BLaER1 (cell line): Measurements from ENCODE around the gene PTTG1.
A peak's percentile ranks its signal among the peaks of the same experiment; 100 is the strongest.

Source experiments
- H3K27ac ChIP-seq: shearing (Covaris generic); formaldehyde crosslinking; 2 replicates; pipeline ENCODE4 v1.8.1; 2022
- H3K27me3 ChIP-seq: shearing (Covaris generic); formaldehyde crosslinking; 2 replicates; pipeline ENCODE4 v1.8.1; 2022
- H3K36me3 ChIP-seq: shearing (Covaris generic); formaldehyde crosslinking; 2 replicates; pipeline ENCODE4 v1.8.1; 2022
- H3K4me1 ChIP-seq: shearing (Covaris generic); formaldehyde crosslinking; 2 replicates; pipeline ENCODE4 v1.8.1; 2022
- H3K4me2 ChIP-seq: shearing (Covaris generic); formaldehyde crosslinking; 2 replicates; pipeline ENCODE4 v1.8.1; 2022
- H3K4me3 ChIP-seq: shearing (Covaris generic); formaldehyde crosslinking; 2 replicates; pipeline ENCODE4 v1.8.1; 2022
- H3K9ac ChIP-seq: shearing (Covaris generic); formaldehyde crosslinking; 2 replicates; pipeline ENCODE4 v1.8.1; 2022
- H3K9me3 ChIP-seq: shearing (Covaris generic); formaldehyde crosslinking; 2 replicates; pipeline ENCODE4 v1.8.1; 2022
- H4K20me1 ChIP-seq: shearing (Covaris generic); formaldehyde crosslinking; 2 replicates; pipeline ENCODE4 v1.8.1; 2022
- Cebpa-rat ChIP-seq: shearing (Covaris generic); IDR thresholded peaks from 2 replicates; pipeline ENCODE4 v1.8.1; 2022

PTTG1 gene

DNA sequence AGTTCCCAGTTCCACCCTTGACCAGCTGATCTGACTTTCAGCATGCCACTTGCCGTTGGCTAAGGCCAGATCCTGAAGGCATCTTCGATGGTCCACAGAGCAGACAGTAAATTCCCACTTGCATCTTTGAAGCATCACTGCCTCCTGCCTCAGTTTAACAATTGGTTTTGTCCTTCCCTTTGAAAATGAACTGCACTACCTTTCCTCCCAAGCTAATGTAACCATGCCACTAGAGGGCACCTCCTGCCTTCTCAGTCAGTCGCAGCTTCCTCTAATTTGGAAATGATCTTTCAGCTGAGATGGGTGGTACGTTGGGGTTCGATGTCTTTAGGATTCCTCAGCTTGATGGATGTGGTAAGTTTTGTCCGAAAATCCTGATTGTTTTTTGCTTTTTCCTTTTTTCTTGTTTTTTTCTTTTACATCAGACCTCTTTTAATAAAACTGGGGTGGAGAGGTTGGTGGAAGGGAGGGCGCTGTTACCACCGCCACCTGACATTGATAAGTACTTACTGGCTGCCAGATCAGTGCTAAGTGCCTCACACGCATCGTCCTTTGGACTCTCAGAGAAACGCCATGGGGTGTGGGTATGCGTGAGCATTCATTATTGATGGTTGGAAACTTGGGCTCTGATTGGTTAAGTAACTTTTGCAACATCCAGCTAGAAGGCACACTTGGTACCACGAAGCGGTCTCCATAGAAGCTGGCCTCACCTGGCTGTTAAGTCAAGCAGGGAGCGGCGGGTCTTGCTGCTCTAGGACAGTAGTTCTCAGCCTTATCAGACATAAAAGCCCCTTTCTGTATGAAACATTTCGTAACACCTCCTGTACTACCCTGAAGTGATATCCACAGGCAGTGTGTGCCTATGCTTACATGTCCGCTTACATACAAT is 16.9 kb downstream of the PTTG1 start:
- H3K9ac ChIP-seq = peak overlapping the region; percentile 45; the same call in 1 of the 2 replicates
- peaks cover 76% of the 10 kb centered on the region for H3K4me1 ChIP-seq
- no peaks in the 10 kb centered on the region for H4K20me1 ChIP-seq
- no peaks in the 10 kb centered on the region for H3K9me3 ChIP-seq
- no peak for TF ChIP-seq Cebpa-rat
- H3K4me2 ChIP-seq = peak overlapping the region; percentile 83
- H3K27ac ChIP-seq = peak overlapping the region; percentile 28; the same call in 1 of the 2 replicates
- H3K27me3 ChIP-seq = no peaks in the 10 kb centered on the region
- no peaks in the 10 kb centered on the region for H3K36me3 ChIP-seq
- H3K4me3 ChIP-seq = peak overlapping the region; percentile 54

DNA sequence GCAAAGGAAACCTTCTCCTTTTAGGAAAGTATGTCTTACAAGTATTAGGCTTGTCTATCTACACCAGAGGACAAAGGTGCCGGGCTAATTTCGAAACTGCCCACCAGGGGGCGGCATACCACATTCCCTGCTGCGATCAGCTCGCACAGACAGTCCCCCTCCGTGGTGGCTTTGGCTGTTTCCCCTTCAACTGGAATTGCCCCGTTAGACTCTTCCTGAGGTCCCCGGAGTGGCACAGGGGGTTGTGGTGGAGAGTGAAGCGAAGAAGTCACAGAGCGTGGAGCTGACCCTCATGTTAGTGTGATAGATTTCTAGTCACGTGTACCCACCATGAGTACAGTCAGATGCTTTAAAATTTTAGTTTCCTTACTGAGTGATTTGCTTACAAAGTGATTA is 17.5 kb downstream of the PTTG1 start:
- Histone ChIP-seq H3K4me3 (peak overlapping the region; percentile 54), H3K9me3 (no peaks in the 10 kb centered on the region), H3K27me3 (no peaks in the 10 kb centered on the region), H3K27ac (peak overlapping the region; percentile 28; the same call in 1 of the 2 replicates), H3K4me1 (peaks cover 69% of the 10 kb centered on the region), H3K9ac (peak overlapping the region; percentile 59; the same call in 1 of the 2 replicates), H3K36me3 (no peaks in the 10 kb centered on the region), H4K20me1 (no peaks in the 10 kb centered on the region), H3K4me2 (peak overlapping the region; percentile 83)
- no peak for TF ChIP-seq Cebpa-rat

DNA sequence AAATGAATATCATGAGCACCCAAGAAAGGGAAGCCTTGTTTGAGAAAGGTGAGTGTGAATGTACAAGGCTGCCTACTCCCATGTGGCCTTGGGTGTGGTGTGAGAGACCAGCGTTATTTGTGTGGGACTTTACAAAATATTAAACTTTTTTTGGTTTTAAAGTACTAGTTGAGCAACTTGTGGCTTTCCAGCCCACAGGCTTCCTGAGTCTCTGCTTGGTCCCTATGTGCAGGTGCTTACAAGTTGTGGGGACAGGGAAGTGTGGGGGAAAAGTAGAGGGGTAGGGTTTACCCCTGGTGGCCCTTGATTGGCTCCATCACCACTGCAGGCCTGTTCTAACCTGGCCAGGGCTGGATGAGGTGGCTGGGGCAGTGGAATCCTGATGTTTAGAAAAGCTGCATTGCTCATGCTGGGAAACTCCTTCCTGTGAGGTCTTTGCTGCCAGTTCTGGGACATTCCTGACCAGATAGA is 19.7 kb downstream of the PTTG1 start:
- no peak overlapping the region for H3K27ac ChIP-seq
- no peaks in the 10 kb centered on the region for H4K20me1 ChIP-seq
- H3K9me3 ChIP-seq = no peaks in the 10 kb centered on the region
- H3K27me3 ChIP-seq = no peaks in the 10 kb centered on the region
- peak overlapping the region; percentile 59 for H3K4me2 ChIP-seq
- H3K9ac ChIP-seq = no peak overlapping the region
- no peaks in the 10 kb centered on the region for H3K36me3 ChIP-seq
- H3K4me1 ChIP-seq = peaks cover 48% of the 10 kb centered on the region
- H3K4me3 ChIP-seq = no peak overlapping the region
- TF ChIP-seq Cebpa-rat = no peak

DNA sequence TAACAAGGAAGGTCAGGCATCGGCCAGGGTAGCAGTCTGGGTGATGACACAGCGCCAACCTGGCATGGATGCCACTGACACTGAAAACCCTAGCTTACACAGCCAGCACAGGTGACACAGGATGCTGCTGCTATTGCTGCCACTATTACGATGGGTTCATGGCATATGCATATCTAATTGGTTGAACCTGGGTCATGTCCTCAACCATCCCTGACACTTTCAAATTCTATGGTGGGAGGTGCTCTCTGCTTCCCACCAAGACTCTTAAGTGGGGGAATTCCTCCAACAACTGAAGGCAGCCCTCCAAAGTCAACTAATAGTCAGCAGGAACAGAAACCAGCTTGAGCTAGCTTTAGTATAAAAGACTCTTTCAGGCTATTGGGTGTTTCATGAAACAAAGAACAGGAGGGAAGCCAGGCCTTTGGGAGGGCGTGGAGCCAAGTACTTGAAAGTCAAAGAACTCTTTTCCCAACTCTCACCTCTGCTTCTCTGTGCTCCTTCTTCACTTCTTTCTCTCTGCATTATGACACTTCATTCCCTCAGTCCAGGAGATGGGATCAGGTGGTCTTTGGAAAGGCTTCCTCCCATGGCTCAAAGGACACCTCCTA is 21.3 kb downstream of the PTTG1 start:
- no peaks in the 10 kb centered on the region for H3K36me3 ChIP-seq
- no peak overlapping the region for H3K27ac ChIP-seq
- no peak overlapping the region for H3K9ac ChIP-seq
- H3K9me3 ChIP-seq = no peaks in the 10 kb centered on the region
- H3K27me3 ChIP-seq = no peaks in the 10 kb centered on the region
- H3K4me2 ChIP-seq = no peak overlapping the region
- no peak overlapping the region for H3K4me3 ChIP-seq
- TF ChIP-seq Cebpa-rat = no peak
- no peaks in the 10 kb centered on the region for H4K20me1 ChIP-seq
- H3K4me1 ChIP-seq = peaks cover 35% of the 10 kb centered on the region

DNA sequence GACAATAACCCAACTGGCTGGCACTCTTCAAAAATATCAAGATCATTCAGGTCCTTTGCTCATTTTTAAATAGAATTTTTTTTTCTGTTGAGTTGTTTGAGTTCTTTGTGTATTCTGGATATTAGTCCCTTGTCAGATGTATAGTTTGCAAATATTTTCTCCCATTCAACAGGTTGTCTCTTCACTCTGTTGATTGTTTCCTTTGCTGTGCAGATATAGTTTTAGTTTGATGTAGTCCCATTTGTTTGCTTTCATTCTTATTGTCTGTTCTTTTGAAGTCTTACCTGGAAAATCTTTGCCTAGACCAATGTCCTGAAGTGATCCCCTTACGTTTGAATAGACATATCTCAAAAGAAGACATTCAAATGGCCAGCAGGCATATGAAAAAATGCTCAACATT is 22.8 kb downstream of the PTTG1 start:
- Histone ChIP-seq H3K27ac (no peak overlapping the region), H3K9ac (no peak overlapping the region), H4K20me1 (no peaks in the 10 kb centered on the region), H3K36me3 (no peaks in the 10 kb centered on the region), H3K27me3 (no peaks in the 10 kb centered on the region), H3K4me1 (peaks cover 22% of the 10 kb centered on the region), H3K4me2 (no peak overlapping the region), H3K9me3 (peaks cover 12% of the 10 kb centered on the region; the same call in 1 of the 2 replicates), H3K4me3 (no peak overlapping the region)
- TF ChIP-seq Cebpa-rat = no peak

DNA sequence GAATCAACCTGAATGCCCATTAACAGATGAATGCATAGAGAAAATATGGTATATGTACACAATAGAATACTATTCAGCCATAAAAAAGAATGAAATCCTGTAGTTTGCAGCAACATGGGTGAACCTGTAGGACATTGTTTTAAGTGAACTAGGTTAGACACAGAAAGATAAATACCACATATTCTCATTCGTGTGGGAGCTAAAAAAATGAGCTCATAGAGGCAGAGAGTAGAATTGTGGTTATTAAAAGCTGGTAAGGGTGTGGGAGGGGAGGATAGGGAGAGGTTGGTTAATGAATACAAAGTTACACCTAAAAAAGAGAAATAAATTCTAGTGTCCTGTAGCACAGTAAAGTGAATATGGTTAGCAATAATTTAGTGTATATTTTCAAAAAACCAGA is 23.5 kb downstream of the PTTG1 start:
- no peaks in the 10 kb centered on the region for H4K20me1 ChIP-seq
- H3K27ac ChIP-seq = no peak overlapping the region
- no peaks in the 10 kb centered on the region for H3K36me3 ChIP-seq
- no peaks in the 10 kb centered on the region for H3K27me3 ChIP-seq
- H3K4me1 ChIP-seq = peaks cover 16% of the 10 kb centered on the region
- no peak for TF ChIP-seq Cebpa-rat
- H3K9ac ChIP-seq = no peak overlapping the region
- H3K4me2 ChIP-seq = no peak overlapping the region
- peaks cover 12% of the 10 kb centered on the region; the same call in 1 of the 2 replicates for H3K9me3 ChIP-seq
- no peak overlapping the region for H3K4me3 ChIP-seq

DNA sequence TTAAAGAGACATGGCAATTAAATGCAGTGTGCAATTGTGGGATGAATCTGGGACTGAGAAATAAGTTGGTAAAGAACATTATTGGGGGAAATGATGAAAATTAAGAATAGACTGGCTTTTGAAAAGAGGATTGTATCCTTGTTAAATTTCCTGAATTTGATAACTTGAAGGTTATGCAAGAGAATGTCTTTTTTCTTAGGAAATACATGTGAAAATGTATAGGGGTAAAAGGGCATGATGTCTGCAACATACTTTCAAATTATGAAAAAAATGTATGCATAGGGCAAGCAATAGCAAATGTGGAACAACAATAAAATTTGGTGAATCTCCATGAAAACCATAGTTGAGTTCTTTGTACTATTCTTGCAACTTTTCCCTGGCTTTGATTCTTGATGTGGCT is 24.1 kb downstream of the PTTG1 start:
- H3K4me1 ChIP-seq = peaks cover 17% of the 10 kb centered on the region
- TF ChIP-seq Cebpa-rat = no peak
- H3K9ac ChIP-seq = no peak overlapping the region
- no peaks in the 10 kb centered on the region for H3K36me3 ChIP-seq
- no peak overlapping the region for H3K27ac ChIP-seq
- H3K4me2 ChIP-seq = no peak overlapping the region
- H3K9me3 ChIP-seq = peaks cover 12% of the 10 kb centered on the region; the same call in 1 of the 2 replicates
- H3K4me3 ChIP-seq = no peak overlapping the region
- H4K20me1 ChIP-seq = no peaks in the 10 kb centered on the region
- H3K27me3 ChIP-seq = no peaks in the 10 kb centered on the region

DNA sequence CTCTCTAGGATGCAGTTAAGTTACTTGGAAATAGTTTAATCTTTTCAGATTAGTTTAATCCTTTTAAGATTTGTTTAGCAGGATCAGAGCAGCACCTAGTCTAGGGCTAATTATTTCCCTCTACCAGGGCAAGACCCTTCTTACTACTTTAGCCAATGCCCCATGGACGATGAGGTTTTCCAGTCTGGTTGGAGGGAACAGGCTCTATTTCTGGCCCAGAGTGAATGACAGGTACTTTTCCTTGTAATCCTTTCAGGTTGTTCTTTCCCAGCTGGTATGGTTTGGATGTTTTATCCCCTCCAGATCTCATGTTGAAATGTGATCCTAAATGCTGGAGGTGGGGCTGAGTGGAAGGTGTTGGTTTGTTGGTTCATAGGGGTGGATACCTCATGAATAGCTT is 27.2 kb downstream of the PTTG1 start:
- H3K4me1 ChIP-seq = peaks cover 16% of the 10 kb centered on the region
- H3K27me3 ChIP-seq = no peaks in the 10 kb centered on the region
- peaks cover 12% of the 10 kb centered on the region; the same call in 1 of the 2 replicates for H3K9me3 ChIP-seq
- H4K20me1 ChIP-seq = no peaks in the 10 kb centered on the region
- no peaks in the 10 kb centered on the region for H3K36me3 ChIP-seq
- no peak overlapping the region for H3K4me3 ChIP-seq
- no peak overlapping the region for H3K4me2 ChIP-seq
- no peak for TF ChIP-seq Cebpa-rat
- no peak overlapping the region for H3K9ac ChIP-seq
- H3K27ac ChIP-seq = no peak overlapping the region

DNA sequence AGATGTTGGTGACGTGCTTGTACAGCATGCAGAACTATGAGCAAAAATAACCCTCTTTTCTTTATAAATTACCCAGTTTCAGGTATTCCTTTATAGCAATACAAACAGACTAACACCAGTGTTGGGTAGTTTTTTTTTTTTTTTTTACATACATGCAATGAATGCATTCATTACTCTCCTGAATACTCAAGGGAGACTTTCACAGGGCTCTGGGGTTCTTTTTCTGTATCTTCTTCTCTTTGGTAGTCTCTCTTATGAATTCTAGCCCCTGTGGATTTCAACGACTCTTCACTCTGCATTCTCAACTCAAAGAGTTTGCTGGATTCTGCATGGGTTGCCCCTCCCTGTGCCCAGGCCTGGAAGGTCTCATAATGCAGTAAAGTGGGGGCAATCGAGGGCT is 27.8 kb downstream of the PTTG1 start:
- TF ChIP-seq Cebpa-rat = no peak
- Histone ChIP-seq H3K4me1 (peaks cover 16% of the 10 kb centered on the region), H4K20me1 (no peaks in the 10 kb centered on the region), H3K9ac (no peak overlapping the region), H3K4me3 (no peak overlapping the region), H3K9me3 (peaks cover 12% of the 10 kb centered on the region; the same call in 1 of the 2 replicates), H3K27me3 (no peaks in the 10 kb centered on the region), H3K27ac (no peak overlapping the region), H3K4me2 (no peak overlapping the region), H3K36me3 (no peaks in the 10 kb centered on the region)
